SJCRH30 (cell line): ENCODE measurements around the gene ALKBH8. TPM values are rescaled to one million over a fixed set of nuclear protein-coding genes. Genes with fewer than 3 reads are reported as not detected.

ENCODE experiments used
- DNase-seq, 2 experiments: peaks; one replicate each; pipeline ENCODE4 v3.0.0-alpha.2; 2015 to 2020
- H3K27ac ChIP-seq: fragments of 250-450 bp; sonication (Bioruptor Pico); 2 replicates; pipeline ENCODE4 v1.5.1; 2020; ENCODE audit warnings: mild to moderate bottlenecking, moderate library complexity
- H3K27me3 ChIP-seq: fragments of 250-450 bp; sonication (Bioruptor Pico); 2 replicates; pipeline ENCODE4 v1.5.1; 2020; ENCODE audit warnings: mild to moderate bottlenecking, moderate library complexity
- H3K36me3 ChIP-seq: fragments of 250-450 bp; sonication (Bioruptor Pico); 2 replicates; pipeline ENCODE4 v1.5.1; 2020; ENCODE audit warnings: mild to moderate bottlenecking, moderate library complexity
- H3K4me1 ChIP-seq: fragments of 250-450 bp; sonication (Bioruptor Pico); 2 replicates; pipeline ENCODE4 v1.5.1; 2020; ENCODE audit warnings: mild to moderate bottlenecking, moderate library complexity
- H3K4me3 ChIP-seq: fragments of 250-450 bp; sonication (Bioruptor Pico); 2 replicates; pipeline ENCODE4 v1.5.1; 2020; ENCODE audit warnings: mild to moderate bottlenecking, moderate library complexity
- H3K9me3 ChIP-seq: fragments of 250-450 bp; sonication (Bioruptor Pico); replicated peaks from 2 replicates; pipeline ENCODE4 v1.5.1; 2020; ENCODE audit warnings: mild to moderate bottlenecking, moderate library complexity
- total RNA-seq: library from RNA; depleted of rRNA; stranded (reverse); fragments of >200 nt; shearing (Covaris generic); gene quantifications from 2 replicates; pipeline ENCODE4 v1.2.3, GENCODE V29; 2014; rRNA removed

Gene ALKBH8
- total RNA-seq, 1 experiment from 2014 or later, result 6.0 TPM

DNA sequence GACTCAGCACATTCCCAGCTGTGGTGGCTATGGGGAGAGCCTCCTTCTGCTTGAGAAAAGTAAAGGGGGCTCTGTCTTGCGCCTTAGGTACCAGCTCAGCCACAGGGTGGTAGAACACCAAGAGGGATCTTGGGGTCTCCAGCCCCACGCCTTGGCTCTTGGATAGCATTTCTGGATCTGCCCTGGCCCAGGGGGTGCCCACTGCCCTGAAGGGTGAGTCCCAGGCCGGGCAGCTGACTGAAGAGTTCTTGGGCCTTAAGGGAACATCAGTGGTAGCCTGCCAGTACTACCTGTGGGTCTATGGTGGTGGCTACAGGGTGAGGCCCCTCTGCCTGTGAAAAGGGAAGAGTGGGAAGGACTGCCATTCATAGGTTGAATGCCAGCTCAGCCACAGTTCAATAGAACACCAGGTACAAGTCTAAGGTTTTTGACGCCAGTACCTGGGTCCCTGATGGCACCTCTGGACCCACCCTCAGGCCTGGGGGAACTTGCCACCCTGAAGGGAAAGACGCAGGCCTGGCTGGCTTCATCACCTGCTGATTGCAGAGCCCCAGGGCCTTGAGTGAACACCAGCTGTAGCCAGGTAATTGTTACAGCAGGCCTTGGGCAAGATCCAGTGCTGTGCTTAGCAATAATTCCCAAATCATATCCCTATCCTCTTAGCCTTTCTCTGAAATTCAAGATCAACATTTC, 111.8 kb downstream of the ALKBH8 start:
- H3K9me3 ChIP-seq, result no peaks in the 10 kb centered on the region
- no peak overlapping the region for H3K27ac ChIP-seq
- H3K36me3 ChIP-seq, result no peaks in the 10 kb centered on the region
- H3K4me1 ChIP-seq, result peaks cover 4% of the 10 kb centered on the region; the same call in 1 of the 2 replicates
- no peak overlapping the region for H3K4me3 ChIP-seq
- no peak for DNase-seq
- no peaks in the 10 kb centered on the region for H3K27me3 ChIP-seq

Other genes with a start within 250 kb of the ALKBH8 start
- 9.0 and 10.6 TPM in 2 replicates for gene CWF19L2, start 107.9 kb downstream of the ALKBH8 start, total RNA-seq
- 16.9 and 19.5 TPM in 2 replicates for gene ELMOD1, start 25.4 kb upstream of the ALKBH8 start, total RNA-seq
- gene SLN, start 146.3 kb upstream of the ALKBH8 start, total RNA-seq, result 0.36 TPM in 1 of 2 replicates, not detected in the other